Hematopoietic multipotent progenitor cell treated with erythropoietin and hydrocortisone succinate and interleukin-3 and kit ligand, for 15 days (in vitro differentiated cells): Measurements from ENCODE around the gene LPO.

Experiments
- DNase-seq: peaks from one replicate; pipeline ENCODE4 v3.0.0-alpha.2; 2015; ENCODE audit warnings: low spot score

LPO gene

DNA sequence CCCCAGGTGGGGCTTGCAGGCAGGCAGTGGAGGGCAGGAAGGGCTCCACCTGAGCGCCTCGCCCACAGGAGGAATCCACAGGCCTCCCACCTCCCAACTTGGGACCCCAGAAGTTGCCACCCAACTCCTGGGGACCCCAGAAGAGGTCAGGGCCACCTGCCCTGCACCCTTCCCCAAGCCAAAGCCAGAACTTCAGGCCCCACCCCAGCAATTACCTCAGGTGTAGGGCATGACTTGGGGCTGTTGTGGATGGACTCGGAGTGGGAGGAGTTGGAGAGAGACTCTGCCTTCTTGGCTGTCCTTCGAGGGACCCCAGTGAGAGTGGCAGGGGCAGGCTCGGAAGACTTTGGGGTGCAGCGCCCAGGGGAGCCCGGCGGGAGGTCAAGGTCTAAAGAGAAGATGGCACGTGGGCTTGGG lies 79.7 kb downstream of the LPO start:
- DNase-seq: no peak
